NCI-H345 (cell line): ENCODE measurements around the gene MGAT5.

Experiments
- DNase-seq: peaks from one replicate; lab custom pipeline; 2025; lab: John Stamatoyannopoulos, UW

Gene MGAT5

DNA sequence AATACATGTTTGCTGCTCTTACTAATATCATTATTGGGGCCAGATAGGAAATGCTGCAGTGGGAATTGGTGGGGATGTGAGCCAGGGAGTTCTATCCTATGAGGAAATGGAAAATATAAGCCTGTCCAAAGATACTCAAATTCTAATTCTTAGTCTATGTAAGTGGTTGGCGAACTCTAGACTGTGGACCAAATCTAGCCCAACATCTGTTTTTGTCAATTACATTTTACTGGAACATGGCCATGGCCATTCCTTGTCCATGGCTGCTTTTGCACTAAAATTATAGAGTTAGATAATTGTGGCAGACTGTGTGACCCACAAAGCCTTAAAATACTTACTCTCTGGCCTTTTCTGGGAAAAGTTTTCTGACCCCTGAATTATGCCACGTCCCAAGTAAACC, 113.3 kb downstream of the MGAT5 start:
- DNase-seq: no peak

DNA sequence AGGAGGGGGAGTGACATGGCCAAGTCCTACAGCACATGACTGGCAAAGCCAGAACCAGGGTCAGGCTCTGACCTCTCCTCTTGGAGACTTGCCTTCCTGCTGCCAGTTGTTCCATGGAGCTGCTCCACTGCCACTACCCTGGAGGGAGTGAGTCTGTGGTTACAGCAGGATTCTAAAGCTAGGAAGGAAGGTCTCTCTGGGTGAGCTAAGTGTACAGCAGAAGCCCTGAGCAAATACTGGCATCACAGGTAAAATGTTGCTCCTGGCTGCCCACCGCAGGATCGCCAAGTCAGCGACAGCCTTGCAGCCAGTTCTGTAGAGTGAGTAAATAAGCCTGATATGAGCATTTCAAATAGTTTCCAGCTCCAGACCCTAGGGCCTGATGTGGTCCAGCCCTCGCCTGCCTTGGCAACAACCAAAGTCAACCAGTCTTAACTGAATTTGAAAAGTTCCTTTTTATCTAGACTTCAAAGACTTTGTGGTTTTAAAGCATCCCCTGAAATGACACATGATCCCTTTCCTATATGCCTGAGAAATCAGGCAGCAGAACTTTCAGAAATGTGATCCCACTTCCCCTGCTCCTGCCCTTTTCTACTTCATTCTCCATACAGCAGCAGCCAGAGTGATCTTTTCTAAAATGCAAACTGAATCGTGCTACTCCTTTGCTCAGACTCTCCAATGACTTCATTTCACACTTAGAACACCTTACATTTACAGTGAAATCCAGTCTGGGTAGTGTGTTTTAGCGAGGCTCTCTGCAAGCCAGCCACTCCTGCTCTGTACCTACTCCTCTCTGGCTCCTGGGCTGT, 114.3 kb downstream of the MGAT5 start:
- no peak for DNase-seq

GRCh38 chr2:134369220-134369902, 115.5 kb downstream of the MGAT5 start:
- DNase-seq: no peak

DNA sequence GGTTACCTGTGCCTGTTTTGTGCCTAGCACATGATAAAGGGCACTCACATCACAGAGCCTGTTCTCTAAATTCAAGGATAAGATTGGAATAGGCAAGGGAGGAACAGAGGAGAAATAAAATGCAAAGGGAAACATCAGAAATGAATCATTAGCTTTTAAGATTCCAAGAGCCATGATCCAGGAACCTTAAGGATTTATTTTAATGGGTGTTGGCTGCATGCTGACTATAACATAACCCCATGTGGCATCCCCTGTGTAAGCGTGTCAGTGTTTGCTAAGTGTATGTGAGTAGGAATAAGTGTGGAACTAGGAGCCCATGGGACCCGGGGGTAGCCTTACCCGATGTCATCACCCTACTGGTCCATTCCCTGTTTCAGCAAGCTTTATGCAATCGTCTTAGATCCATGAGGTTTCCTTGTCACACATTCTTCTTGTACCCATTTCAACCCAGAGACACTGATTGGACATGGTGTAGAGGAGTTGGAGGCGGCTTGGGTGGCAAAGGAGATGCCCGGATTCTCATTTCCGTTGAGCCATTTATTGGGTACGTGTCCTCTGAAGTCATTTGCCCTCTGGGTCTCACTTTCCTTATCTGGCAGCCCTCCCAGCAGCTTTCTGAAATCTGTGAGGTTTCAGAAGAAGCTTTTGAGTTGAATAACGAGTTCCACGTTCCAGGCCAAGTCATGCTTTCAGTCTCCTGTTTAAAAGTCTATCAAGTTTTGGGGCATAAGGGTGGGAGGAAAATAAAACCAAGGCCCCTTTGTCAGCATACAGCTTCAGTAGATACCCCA, 117.0 kb downstream of the MGAT5 start:
- no peak for DNase-seq

DNA sequence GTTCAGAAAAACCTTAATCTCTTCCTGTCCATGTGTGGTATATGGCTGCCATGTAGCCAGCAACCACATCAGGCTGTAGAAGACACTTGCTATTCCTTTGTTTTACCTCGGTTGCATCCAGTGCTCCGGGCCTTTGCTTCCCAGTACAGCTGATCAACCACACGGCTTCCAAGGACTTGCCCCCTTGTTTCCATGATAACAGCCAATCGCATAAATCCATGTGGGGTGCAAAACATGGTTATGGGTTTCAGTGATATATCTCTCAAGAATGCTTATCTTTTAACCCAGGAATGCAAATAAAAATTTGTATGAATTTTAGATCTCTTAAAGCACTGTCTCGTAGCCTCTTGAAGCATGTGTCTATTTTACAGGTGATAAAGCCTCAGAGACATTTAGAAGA, 118.3 kb downstream of the MGAT5 start:
- no peak for DNase-seq

DNA sequence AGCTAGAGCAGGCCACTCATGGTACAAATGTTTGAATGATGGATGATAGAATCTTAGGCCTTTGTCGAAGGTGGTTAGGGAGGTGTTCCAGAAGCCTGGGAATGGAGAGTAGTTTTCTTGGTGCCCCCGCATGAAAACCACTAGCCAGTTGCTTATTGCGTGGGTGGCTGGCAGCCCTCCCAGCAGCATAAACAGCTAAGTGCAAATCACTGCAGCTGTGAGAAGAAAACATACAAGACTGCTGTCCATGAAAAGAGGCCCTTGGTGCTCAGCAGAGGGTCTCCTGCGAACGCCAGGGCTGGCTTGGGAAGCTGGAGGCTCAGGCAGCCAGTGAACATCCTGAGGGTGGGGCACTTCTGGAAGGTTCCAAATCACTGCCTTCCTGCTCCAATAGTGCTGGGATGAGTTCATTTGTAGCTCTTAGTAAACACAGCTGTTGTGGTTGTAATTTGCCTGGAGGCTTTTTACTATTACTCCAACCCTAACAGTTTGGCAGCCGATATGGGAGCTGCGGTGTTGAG, 118.8 kb downstream of the MGAT5 start:
- peak; percentile 69 for DNase-seq

DNA sequence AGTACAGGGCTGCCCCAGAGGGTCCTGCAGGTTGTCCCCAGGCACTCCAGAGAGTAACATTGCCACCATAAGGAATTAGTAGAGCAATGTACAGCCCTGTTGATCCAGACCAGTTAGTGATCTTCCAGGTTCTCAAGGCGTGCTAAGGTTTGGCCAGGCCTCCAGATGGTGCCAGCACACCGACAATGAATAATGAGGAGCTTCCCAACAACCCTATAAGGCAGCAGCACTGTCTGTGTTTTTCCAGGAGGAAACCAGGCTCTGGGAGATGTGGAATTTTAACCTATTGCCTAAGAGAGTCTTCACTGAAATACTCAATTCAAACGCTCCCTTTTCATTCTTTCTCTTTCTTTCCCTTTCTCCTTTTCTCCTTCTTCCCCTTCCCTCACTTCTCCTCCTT, 122.1 kb downstream of the MGAT5 start:
- peak; percentile 24 for DNase-seq

DNA sequence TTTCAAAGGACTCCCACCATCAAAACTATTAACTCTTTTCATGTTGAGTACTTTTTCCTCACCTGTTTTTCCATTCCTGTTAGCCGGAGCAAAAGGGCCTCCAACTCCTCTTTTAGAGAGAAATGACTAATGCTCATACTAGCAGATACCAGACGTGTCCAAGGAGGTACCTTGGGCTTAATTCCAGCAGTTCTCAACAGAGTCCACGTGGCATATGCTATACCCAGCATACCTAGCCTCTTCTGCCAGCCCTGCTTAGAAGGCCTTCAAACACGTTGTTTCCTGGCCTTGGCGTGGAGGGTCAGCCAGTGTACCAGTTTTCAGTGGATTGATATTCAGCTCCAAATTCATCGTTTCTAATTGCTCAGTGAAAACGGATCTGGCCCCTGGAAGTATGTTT, 123.9 kb downstream of the MGAT5 start:
- no peak for DNase-seq

DNA sequence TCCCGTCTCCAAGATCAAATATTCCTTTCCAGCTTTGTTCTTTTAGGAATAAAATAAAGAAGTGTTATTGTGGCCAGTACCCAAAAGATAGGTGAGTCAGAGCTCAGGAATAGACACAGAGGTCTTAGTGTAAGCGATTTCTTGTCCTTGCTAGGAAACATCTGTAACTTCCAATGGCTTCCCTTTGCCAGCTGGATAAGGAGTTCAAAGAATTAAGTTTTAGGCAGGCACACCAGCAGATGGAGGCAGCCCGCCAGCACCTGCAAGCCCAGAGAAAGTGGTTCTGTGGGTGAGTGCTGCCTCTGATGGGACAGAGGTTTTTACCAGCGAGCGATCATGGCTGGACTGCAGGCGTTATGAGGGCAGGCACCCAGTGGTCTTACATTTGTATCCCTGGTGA, 125.4 kb downstream of the MGAT5 start:
- DNase-seq: no peak

DNA sequence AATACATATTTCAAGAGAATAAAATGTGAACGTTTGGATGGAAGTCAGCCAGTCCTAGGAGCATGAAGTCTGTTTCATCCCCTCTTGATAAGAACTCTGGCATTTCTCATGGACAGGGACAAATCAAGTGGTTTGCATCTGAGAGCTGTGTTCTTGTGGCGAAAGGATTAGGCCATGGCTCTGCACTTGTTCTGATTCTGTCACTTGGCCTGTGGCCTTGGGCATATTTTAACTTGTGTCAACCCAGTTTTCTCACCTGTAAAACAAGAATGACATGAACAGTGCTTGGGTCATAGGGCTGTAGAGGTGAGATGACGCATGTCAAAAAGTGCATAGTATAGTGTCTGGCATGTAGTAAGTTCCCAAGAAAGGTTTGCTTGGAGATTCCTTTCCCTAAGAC, 125.8 kb downstream of the MGAT5 start:
- no peak for DNase-seq

DNA sequence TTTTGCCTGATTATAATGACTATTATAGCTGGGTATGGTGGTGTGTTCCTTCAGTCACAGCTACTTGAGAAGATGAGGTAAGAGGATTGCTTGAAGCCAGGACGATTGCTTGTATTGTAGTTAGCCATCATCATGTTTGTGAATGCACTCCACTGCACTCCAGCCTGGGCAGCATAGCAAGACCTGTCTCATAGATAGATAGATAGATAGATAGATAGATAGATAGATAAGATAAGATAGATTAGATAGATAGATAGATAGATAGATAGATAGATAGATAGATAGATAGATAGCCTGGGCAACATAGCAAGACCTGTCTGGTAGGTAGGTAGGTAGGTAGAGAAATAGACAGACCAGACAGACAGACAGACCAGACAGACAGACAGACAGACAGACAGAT, 127.3 kb downstream of the MGAT5 start:
- no peak for DNase-seq

GRCh38 chr2:134384131-134384530, 130.3 kb downstream of the MGAT5 start:
- no peak for DNase-seq

DNA sequence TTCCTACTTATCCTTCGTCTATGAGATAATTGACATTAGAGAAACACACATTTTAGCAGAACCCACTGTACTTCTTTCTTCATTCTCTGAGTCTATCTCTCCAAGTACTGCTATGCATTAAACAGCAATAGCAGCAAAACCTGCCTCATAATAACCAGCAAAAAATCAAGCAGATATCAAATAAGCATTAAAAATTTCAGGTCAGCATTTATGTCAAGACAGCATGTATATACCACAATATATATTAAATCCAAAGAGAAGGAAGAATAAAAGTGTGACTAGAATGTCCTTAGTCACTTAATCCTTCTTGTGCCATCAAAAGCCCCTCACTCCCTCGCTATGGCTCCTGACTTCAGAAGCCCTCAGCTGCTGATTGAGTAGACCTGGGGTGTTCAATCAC, 131.3 kb downstream of the MGAT5 start:
- DNase-seq: no peak

DNA sequence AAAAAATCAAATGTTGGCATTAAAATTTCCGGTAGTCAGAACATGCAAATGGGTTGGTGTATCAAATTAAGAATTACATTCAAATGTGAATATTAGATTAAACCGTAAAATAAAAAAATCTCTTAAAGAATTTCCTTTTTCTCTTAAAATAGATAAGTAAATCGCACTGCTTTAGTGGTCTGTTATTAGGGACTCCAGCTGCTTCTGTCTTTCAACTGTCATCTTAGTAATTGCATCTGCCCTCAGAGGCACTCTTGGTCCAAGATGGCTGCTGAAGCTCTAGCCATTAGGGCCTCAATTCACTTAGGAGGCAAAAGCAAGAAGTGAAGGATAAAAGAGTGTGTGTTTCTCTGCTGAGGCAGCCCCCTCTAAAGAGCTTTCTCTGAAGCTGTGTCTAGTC, 132.4 kb downstream of the MGAT5 start:
- DNase-seq: no peak

DNA sequence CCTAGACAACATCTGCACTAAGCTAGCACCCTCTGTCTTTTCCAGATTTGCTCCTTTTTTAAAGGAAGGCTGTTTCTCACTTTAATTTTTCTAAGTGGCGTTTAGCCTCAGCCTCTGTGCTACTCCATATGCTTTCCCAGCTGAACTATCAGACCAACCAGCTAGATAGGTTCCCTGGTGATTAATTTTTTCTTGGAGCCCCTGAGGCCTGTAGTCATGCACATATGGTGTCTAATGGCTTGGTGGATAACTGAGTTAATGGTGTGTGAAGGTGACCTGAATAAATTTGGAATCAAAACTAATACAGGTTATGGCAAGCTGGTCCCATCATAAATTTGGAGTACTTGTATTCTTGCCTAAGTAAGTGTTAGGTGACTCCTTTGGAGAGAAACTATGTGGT, 135.5 kb downstream of the MGAT5 start:
- no peak for DNase-seq

DNA sequence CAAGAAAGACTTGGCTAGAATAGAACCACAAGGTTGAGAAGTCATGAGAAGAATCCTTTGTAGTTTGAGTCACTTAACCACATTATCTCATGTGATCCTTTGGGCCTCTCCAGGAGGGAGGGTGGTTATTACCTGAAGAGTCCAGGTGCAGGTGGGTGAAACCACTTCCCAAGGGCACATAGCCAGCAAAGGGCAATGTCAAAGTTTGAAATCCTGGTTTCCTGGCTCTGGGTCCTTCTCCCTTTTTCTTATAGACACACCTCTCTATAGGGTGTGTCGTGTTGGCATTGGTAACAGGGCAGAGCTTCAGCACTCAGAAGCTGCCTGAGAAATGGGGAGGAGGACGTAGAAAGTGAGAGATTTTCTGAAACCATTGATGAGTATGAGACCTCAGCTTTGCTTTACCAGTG, 137.9 kb downstream of the MGAT5 start:
- DNase-seq: peak; percentile 22

- no peak for DNase-seq
These were observed 138.7 kb downstream of the MGAT5 start for GRCh38 chr2:134392442-134393074.

GRCh38 chr2:134393075-134393461, 139.2 kb downstream of the MGAT5 start:
- no peak for DNase-seq

DNA sequence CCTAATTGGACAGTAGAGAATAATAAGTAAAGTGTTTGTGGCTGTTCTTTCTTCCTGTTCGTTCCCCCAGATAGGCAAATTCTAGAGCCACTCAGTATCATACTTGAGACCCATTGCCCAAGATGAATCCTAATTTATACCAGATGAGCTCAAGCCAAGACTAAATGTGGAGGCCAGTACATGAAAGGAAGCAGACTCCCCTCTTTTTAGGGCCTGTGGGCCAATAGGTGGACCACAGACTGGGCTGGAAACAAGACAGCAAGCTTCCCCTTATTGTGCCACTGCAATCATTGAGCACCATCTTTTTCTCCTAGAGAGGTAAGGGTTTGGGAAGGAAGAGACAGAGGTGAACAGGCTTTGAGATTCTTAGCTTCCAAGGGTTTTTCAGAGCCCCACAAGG, 141.9 kb downstream of the MGAT5 start:
- no peak for DNase-seq

DNA sequence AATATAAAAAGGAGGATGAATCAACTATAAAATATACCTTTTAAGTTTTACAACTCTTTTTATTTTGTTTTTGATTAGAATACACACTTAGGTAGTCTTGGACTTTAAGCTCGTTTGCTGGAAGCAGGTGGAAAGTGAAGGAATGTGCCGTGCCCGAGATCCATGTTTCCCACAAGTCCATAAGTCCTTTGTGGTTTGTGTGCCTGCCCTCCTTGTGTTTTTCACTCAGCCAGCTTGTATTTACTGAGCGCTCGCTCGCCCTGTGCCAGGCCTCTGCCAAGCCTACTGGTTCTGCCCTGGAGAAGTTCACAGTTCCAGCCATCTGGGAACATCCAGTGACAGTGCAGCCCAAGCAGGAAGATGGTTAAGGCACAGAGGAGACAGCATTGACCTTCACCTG, 142.6 kb downstream of the MGAT5 start:
- DNase-seq: no peak

GRCh38 chr2:134397146-134397896, 143.4 kb downstream of the MGAT5 start:
- DNase-seq: no peak
